ENCODE results near the gene SLC18A3.

The SLC18A3 gene

GRCh38 chr10:49661140-49661856 lies 51.2 kb downstream of the SLC18A3 start:
- in situ Hi-C loops (cut with HindIII; ENCODE audit: low pct_ligation_motif_present, low pct_unique_long_range_greater_than_20kb, low sequenced_read_pairs), result no loop called here
- DNase-seq, result no peak
